T-cell (primary cell): ENCODE data around the gene KDM4B. TPM values are rescaled to one million over a fixed set of nuclear protein-coding genes. Genes with fewer than 3 reads are reported as not detected.
"Not testable (repeated sequence)": the region's sequence is repeated elsewhere in the genome, so short reads cannot be mapped to it uniquely, and the experiment has no call there.

ENCODE experiments used
- ATAC-seq, 4 experiments: fragments of 200-7000 bp in 3 of 4; fragments of 150-1000 bp in 1 of 4; cut with Tn5 transposase; replicated peaks in 1 of 4; 1 replicate in 3 of 4; 2 replicates in 1 of 4; pipeline ENCODE4 v1.10.0; 2021; ENCODE audit warnings: moderate library complexity in 3 of 4, mild to moderate bottlenecking in 2 of 4, moderate number of reproducible peaks in 1 of 4
- CTCF ChIA-PET, 2 donors: fragments of 300-600 bp; sonication (Branson Sonifier 250); formaldehyde crosslinking; loops; one replicate each; lab custom pipeline; 2022; ENCODE audit warnings: antibody characterized with exemption in 2 of 2; lab: Charles Lee
- POLR2A ChIA-PET, 2 donors: fragments of 300-600 bp; sonication (Branson Sonifier 250); formaldehyde crosslinking; loops; one replicate each; lab custom pipeline; 2022; ENCODE audit warnings: antibody characterized with exemption in 2 of 2; lab: Charles Lee
- DNase-seq, 35 experiments: peaks; one replicate each; pipeline versions ENCODE4 v3.0.0 to v3.0.0-alpha.2; 2013 to 2023
- H3K27ac ChIP-seq: one replicate; pipeline ENCODE4 v1.5.1; 2013; ENCODE audit warnings: low read length
- H3K27me3 ChIP-seq, 2 experiments: replicated peaks in 1 of 2; 1 replicate in 1 of 2; 2 replicates in 1 of 2; pipeline versions ENCODE4 v1.6.1 to v1.7.0; 2013; ENCODE audit warnings: low read length in 1 of 2, mixed read lengths in 1 of 2; ENCODE audit not compliant: control insufficient read depth in 2 of 2, insufficient read depth in 2 of 2; ENCODE audit errors: extremely low read depth in 1 of 2
- H3K36me3 ChIP-seq, 2 donors: 1 replicate in 1 of 2; 2 replicates in 1 of 2; pipeline versions ENCODE4 v1.6.1 to v1.7.0; 2013; ENCODE audit warnings: low read length in 1 of 2; ENCODE audit not compliant: control insufficient read depth in 2 of 2, insufficient read depth in 1 of 2; ENCODE audit errors: extremely low read depth in 1 of 2
- H3K4me1 ChIP-seq, 2 experiments: 1 replicate in 1 of 2; 2 replicates in 1 of 2; pipeline versions ENCODE4 v1.6.1 to v1.7.0; 2013; ENCODE audit warnings: low read length in 2 of 2, mixed read lengths in 1 of 2; ENCODE audit not compliant: insufficient read depth in 2 of 2, control insufficient read depth in 1 of 2; ENCODE audit errors: extremely low read depth in 1 of 2
- H3K4me3 ChIP-seq, 2 donors: 1 replicate in 1 of 2; 2 replicates in 1 of 2; pipeline versions ENCODE4 v1.5.1 to v1.7.0; 2013; ENCODE audit warnings: mild to moderate bottlenecking in 2 of 2, low read length in 1 of 2, moderate library complexity in 1 of 2; ENCODE audit not compliant: control insufficient read depth in 1 of 2; ENCODE audit errors: extremely low read depth in 1 of 2
- H3K9me3 ChIP-seq: 2 replicates; pipeline ENCODE4 v1.7.0; 2013
- H3K27ac Mint-ChIP-seq, 2 donors: one replicate each; pipeline ENCODE4 v1.8.0; 2020 to 2021; ENCODE audit warnings: mild to moderate bottlenecking in 2 of 2, mixed read lengths in 2 of 2
- H3K27me3 Mint-ChIP-seq, 2 donors: one replicate each; pipeline ENCODE4 v1.8.0; 2021 to 2022; ENCODE audit warnings: mixed read lengths in 2 of 2
- H3K36me3 Mint-ChIP-seq: one replicate; pipeline ENCODE4 v1.8.0; 2021; ENCODE audit warnings: mixed read lengths
- H3K4me1 Mint-ChIP-seq, 3 donors: one replicate each; pipeline ENCODE4 v1.8.0; 2020 to 2022; ENCODE audit warnings: mixed read lengths in 3 of 3, mild to moderate bottlenecking in 1 of 3
- H3K4me3 Mint-ChIP-seq, 3 donors: one replicate each; pipeline ENCODE4 v1.8.0; 2020 to 2022; ENCODE audit warnings: mild to moderate bottlenecking in 3 of 3, mixed read lengths in 3 of 3, moderate library complexity in 3 of 3
- H3K9me3 Mint-ChIP-seq, 3 donors: one replicate each; pipeline ENCODE4 v1.8.0; 2020 to 2022; ENCODE audit warnings: mixed read lengths in 3 of 3
- WGBS: methylation state at CpG from one replicate; pipeline ENCODE4 v1.1.5; 2013; ENCODE audit warnings: missing lambda C conversion rate; ENCODE audit not compliant: insufficient coverage; 5-methylcytosine and 5-hydroxymethylcytosine counted together
- total RNA-seq, 35 experiments: library from RNA in 6 of 35; stranded (reverse) in 6 of 35; fragments of 120-200 nt in 1 of 35; gene quantifications; one replicate each; pipeline versions ENCODE4 v1.2.1 to v1.2.4 and lab custom pipeline; 2013 to 2026

Gene KDM4B
- total RNA-seq, 5 donors from 2014 or later (not counting 1 experiment from before 2014, with no cell fraction given), result 44.6 to 59.2 (median 47.8) TPM

- H3K9me3 ChIP-seq, H3K4me3 Mint-ChIP-seq, H3K4me3 ChIP-seq, ATAC-seq, H3K27me3 ChIP-seq, POLR2A ChIA-PET, H3K4me1 ChIP-seq, H3K27ac ChIP-seq, H3K27me3 Mint-ChIP-seq, DNase-seq, H3K36me3 Mint-ChIP-seq, H3K27ac Mint-ChIP-seq, H3K36me3 ChIP-seq, H3K4me1 Mint-ChIP-seq, H3K9me3 Mint-ChIP-seq: not testable (repeated sequence)
- 100% methylated on average over 10 of the region's 23 CpGs for WGBS
- CTCF ChIA-PET, result interaction anchor here in 1 of 2 donors (0.6 to 0.7 kb wide), 2 partner anchors 315 to 1139 kb away, joined by 3 to 4 read pairs; no protein-coding TSS in a partner anchor
These were observed 18.3 kb upstream of the KDM4B start for GRCh38 chr19:4950650-4951049.

GRCh38 chr19:4951656-4952055 is 17.3 kb upstream of the KDM4B start:
- Mint-ChIP-seq H3K27me3 (no peaks in the 10 kb centered on the region), H3K27ac (no peak overlapping the region), H3K4me1 (no peaks in the 10 kb centered on the region), H3K9me3 (no peaks in the 10 kb centered on the region), H3K4me3 (no peak overlapping the region), H3K36me3 (no peaks in the 10 kb centered on the region)
- Histone ChIP-seq H3K9me3 (no peaks in the 10 kb centered on the region), H3K4me1 (no peaks in the 10 kb centered on the region), H3K4me3 (no peak overlapping the region), H3K27ac (no peak overlapping the region), H3K36me3 (no peaks in the 10 kb centered on the region), H3K27me3 (no peaks in the 10 kb centered on the region)
- no peak for DNase-seq
- no peak for ATAC-seq
- ChIA-PET CTCF (interaction anchor here in 1 of 2 donors (0.6 kb wide), 1 partner anchor 79 kb away, joined by 3 read pairs; no protein-coding TSS in a partner anchor), POLR2A (no interaction called here)
- 92% methylated on average over 9 of the region's 11 CpGs for WGBS

- ChIA-PET CTCF (interaction anchor here (0.6 kb wide), 2 partner anchors 36 to 37 kb away, joined by 3 to 4 read pairs; no protein-coding TSS in a partner anchor), POLR2A (interaction anchor here in 1 of 2 donors (0.7 kb wide), 1 partner anchor 101 kb away, joined by 5 read pairs; no protein-coding TSS in a partner anchor)
- DNase-seq, result no peak
- Histone ChIP-seq H3K27me3 (no peaks in the 10 kb centered on the region), H3K4me1 (no peaks in the 10 kb centered on the region), H3K36me3 (no peaks in the 10 kb centered on the region), H3K27ac (no peak overlapping the region), H3K9me3 (no peaks in the 10 kb centered on the region), H3K4me3 (no peak overlapping the region)
- WGBS, result 96% methylated on average over 13 of the region's 18 CpGs
- ATAC-seq, result no peak
- H3K27ac Mint-ChIP-seq, result no peak overlapping the region
- no peaks in the 10 kb centered on the region for H3K4me1 Mint-ChIP-seq
- H3K36me3 Mint-ChIP-seq, result no peaks in the 10 kb centered on the region
- no peaks in the 10 kb centered on the region for H3K9me3 Mint-ChIP-seq
- H3K27me3 Mint-ChIP-seq, result no peaks in the 10 kb centered on the region
- no peak overlapping the region for H3K4me3 Mint-ChIP-seq
These were observed 16.0 kb upstream of the KDM4B start for GRCh38 chr19:4952945-4953344.

- H3K9me3 ChIP-seq, ATAC-seq, CTCF ChIA-PET, H3K36me3 ChIP-seq, H3K4me3 ChIP-seq, H3K9me3 Mint-ChIP-seq, POLR2A ChIA-PET, H3K27me3 ChIP-seq, H3K27me3 Mint-ChIP-seq, H3K4me3 Mint-ChIP-seq, H3K36me3 Mint-ChIP-seq, H3K4me1 Mint-ChIP-seq, DNase-seq, H3K27ac ChIP-seq, H3K4me1 ChIP-seq, H3K27ac Mint-ChIP-seq: not testable (repeated sequence)
- 98% methylated on average over 22 of the region's 46 CpGs for WGBS
These were observed 14.4 kb upstream of the KDM4B start for GRCh38 chr19:4954320-4955149.

GRCh38 chr19:4955274-4955673 is 13.6 kb upstream of the KDM4B start:
- no peak for DNase-seq
- Histone ChIP-seq H3K36me3 (no peaks in the 10 kb centered on the region), H3K27ac (no peak overlapping the region), H3K4me1 (no peaks in the 10 kb centered on the region), H3K9me3 (no peaks in the 10 kb centered on the region), H3K27me3 (no peaks in the 10 kb centered on the region), H3K4me3 (no peak overlapping the region)
- Mint-ChIP-seq H3K9me3 (no peaks in the 10 kb centered on the region), H3K27me3 (no peaks in the 10 kb centered on the region), H3K4me3 (no peak overlapping the region), H3K4me1 (no peaks in the 10 kb centered on the region), H3K27ac (no peak overlapping the region), H3K36me3 (no peaks in the 10 kb centered on the region)
- ATAC-seq, result no peak
- ChIA-PET POLR2A (no interaction called here), CTCF (no interaction called here)
- WGBS, result 98% methylated on average over 5 of the region's 10 CpGs

- no peaks in the 10 kb centered on the region for H3K27me3 ChIP-seq
- ATAC-seq (no peak), DNase-seq (no peak)
- no peaks in the 10 kb centered on the region for H3K4me1 ChIP-seq
- no peak overlapping the region for H3K27ac ChIP-seq
- H3K9me3 Mint-ChIP-seq, result no peaks in the 10 kb centered on the region
- H3K27me3 Mint-ChIP-seq, result no peaks in the 10 kb centered on the region
- ChIA-PET POLR2A (no interaction called here), CTCF (no interaction called here)
- H3K9me3 ChIP-seq, result no peaks in the 10 kb centered on the region
- no peak overlapping the region for H3K4me3 ChIP-seq
- H3K36me3 Mint-ChIP-seq, result no peaks in the 10 kb centered on the region
- no peaks in the 10 kb centered on the region for H3K36me3 ChIP-seq
- H3K4me1 Mint-ChIP-seq, result no peaks in the 10 kb centered on the region
- H3K27ac Mint-ChIP-seq, result no peak overlapping the region
- H3K4me3 Mint-ChIP-seq, result no peak overlapping the region
- WGBS, result 98% methylated on average over 6 of the region's 8 CpGs
These were observed 10.9 kb upstream of the KDM4B start for GRCh38 chr19:4957981-4958380.
